NCI-H146 treated with DMSO at 0.1 percent for 48 hours (cell line): ENCODE measurements around the gene PAK3.
A peak's percentile ranks its signal among the peaks of the same experiment; 100 is the strongest.

Experiments
- DNase-seq: peaks from one replicate; lab custom pipeline; 2025; ENCODE audit not compliant: unreplicated experiment; lab: John Stamatoyannopoulos, UW

The PAK3 gene

GRCh38 chrX:111095974-111096895, at the start of gene PAK3:
TSS of gene PAK3 (plus strand) at chrX:111096191. CDS start at chrX:111123104, 26,913 bp downstream.
- DNase-seq, result peak; percentile 53

DNA sequence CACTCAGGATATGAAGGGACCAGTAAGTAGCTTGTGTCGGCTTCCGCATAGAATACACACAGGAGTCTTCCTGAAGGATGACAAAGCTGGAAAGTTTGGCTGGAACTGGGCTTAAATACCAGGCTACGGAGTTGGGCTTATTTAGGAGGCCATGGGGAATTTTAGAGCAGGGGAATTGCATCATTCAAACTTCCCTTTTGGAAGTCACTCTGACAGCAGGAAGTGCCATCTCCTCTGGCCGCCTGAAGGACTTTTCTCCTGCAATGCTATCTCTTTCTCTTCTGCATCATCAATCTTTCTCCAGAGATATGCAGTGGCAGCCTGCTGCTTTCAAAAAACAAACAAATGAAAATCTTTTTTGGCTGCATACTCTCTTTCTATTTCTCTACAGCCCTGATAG, 48.4 kb upstream of the PAK3 start:
- DNase-seq, result no peak

DNA sequence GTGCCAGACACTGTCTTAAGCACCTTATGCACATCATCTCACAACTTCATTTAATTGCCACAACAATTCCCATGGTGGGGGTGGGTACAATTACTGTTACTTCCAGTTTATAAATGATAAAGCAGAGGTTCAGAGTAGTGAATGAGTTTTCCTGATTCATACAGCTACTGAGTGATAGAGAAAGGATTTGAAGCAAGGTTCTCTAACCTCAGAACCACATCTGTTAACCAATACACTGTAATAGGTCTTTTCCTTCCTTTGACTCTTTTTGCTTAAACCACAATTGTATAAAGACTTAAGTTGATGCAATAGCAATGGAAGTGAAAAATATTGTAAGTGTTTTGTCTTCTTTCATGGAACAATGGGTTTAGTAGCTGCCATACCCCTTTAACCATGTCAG, 43.5 kb upstream of the PAK3 start:
- DNase-seq, result no peak

DNA sequence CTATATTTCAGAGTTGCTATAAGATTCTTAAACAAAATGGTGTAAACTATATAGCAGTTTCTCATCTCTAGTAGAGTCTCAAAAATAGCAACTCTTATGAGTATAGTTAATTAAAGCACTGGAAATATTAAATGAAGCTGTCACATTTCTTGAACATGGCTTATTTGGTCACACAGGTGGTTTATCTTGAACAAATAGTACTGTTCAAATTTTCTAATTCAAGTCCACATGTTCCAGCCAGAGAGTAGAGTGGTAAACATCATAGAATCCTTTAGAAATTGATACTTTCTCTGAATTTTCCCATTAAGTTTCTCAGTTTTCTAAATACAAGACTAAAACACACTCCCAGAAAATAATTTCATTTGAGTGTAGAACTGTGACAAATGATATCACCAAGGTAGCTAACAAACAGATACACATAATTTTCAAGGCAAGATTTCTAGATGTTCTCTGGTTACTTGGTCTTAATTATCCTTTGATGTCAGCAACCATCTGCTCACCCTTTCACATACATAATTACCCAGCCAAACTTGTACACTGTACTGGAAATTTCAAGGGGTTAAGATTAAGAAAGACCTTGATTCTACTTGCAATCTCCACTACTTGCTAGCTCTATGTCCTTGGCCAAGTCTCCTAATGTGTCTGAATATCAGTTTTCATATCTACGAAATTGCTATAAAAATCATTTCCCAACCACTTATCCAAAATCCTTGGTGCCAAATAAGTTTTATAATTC, 24.3 kb upstream of the PAK3 start:
- DNase-seq, result no peak

GRCh38 chrX:111083081-111083480, 12.9 kb upstream of the PAK3 start:
- DNase-seq, result no peak

- DNase-seq, result no peak
Observed at GRCh38 chrX:111086591-111087006, 9.4 kb upstream of the PAK3 start.

DNA sequence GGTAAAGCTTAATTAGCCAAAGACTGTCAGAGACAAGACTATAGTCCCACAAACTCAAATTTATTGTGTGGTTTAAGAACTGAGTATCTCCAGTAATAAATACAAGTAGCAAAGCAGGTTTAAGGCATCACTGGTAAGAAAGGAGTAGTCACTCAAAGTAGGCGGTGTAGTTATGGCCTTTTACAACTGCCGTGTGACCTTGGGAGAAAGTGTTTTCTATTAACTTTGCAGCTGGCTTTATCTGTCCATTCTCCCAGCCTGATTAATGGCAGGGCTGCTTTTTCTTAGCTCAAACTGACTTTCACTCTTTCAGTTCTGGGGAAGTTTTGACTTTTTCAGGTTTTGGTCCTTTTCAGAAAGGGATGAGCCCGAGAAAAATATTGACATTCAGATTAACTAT, 7.4 kb upstream of the PAK3 start:
- no peak for DNase-seq

DNA sequence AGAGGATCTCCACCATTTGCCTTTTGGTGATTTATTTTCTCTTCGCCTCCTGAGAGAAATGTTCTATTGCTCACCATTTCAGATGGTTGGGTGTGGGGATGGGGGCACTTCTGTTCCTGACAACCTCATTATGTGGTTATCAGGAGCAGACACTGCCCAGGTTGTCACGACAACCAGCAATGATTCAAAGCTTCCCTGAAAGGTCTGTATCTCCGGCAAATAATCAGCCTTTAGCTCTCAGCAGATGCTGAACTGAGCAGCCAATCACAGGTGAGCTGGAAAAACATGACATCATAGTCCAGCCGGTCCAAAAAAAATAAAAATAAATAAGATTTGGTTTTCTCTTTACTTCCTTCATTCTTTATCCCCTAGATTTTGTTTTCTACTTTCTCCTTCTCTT, 5.5 kb upstream of the PAK3 start:
- DNase-seq, result no peak

GRCh38 chrX:111098874-111099273, 2.9 kb downstream of the PAK3 start:
- DNase-seq, result no peak

- peak; percentile 5 for DNase-seq
Observed at GRCh38 chrX:111100191-111100590, 4.2 kb downstream of the PAK3 start.

- no peak for DNase-seq
Observed at GRCh38 chrX:111101580-111101979, 5.6 kb downstream of the PAK3 start.

- DNase-seq, result peak; percentile 50
Observed at GRCh38 chrX:111102636-111103035, 6.6 kb downstream of the PAK3 start.

DNA sequence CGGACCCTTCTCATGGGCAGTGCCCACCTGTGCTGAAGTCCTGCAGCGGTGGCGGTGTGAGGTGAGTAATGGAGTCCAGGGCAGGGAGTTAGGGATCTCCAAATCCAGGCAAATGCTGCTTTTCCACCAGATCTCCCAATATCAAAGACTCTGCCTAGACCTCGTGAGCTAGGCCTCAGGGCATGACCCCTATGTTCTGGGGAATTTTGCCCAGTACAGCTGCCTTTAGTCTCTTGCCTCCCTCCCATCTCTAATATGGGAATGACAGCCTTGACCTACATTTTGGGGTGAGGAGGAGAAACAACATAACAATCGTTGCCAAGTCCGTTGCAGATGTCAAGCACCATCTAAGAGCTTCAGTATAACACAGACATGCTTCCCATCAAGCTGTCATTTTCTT, 7.3 kb downstream of the PAK3 start:
- no peak for DNase-seq

GRCh38 chrX:111110098-111110775, 14.2 kb downstream of the PAK3 start:
- no peak for DNase-seq

DNA sequence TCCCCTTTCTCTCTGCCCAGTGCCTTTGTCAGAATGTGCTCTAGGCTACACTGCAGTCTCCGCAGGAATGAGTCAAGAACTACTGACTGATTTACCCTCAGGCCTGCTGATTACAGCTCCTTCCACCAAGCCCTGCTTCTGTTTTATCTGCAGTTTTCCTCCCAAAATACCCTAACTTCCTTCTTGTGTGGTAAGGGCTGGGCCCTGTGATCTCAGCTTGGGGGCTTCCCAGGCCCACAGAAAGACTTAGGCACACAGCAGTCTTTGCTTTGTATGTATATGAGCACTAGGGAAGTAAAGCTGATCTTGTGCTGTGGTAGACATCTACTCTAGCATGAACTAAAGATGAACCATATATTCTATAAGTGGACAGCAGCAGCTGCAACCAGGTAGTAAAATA, 18.8 kb downstream of the PAK3 start:
- no peak for DNase-seq

DNA sequence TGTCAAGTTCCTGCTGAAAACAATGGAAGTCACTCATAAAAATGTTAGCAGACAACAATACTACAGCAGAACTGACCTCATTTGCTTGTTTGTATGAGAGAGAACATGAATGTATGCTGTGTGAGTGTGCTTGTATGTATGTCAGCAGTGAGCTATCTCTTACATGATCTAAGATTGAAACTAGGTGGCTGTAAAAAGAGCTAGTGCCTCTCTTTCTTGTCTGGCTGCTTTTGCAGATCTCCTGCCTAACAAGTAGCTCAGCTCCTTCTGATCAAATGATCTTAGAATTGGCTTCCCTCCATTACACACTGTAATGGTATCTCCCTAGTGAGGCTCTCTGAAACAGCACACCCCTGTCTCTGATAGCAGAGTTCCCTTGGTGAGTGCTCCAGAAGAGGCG, 20.7 kb downstream of the PAK3 start:
- no peak for DNase-seq

DNA sequence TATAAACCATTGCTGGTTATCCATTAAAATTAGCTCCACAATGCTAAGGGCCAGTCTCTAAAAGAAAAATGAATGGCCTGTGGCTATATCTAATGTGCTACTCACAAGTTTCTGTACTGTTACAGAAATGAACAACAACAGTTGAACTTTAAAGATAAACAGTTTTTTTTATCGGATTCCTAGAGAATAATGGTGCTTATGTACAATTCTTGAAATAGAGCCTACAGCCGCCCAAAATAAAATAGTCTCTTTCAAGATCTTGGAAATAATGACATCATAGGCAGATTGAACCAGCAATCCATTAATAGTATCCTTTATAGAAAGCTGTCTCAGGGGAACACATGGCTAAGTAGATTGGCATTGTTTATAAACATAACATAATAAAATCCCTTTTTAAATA, 23.4 kb downstream of the PAK3 start:
- no peak for DNase-seq

DNA sequence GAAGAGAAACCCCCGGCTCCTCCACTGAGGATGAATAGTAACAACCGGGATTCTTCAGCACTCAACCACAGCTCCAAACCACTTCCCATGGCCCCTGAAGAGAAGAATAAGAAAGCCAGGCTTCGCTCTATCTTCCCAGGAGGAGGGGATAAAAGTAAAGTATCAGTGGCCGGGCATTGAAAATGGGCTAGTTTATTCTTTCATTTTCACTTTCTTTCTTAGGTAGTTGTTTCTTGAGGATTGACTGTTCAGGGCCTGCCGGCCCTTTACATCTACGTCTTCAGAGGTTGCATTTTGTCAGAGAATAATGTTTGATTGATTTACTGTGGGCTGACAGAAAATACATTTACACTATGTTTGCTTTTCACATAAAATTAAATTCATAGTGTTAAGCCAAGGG, 27.1 kb downstream of the PAK3 start:
- no peak for DNase-seq

DNA sequence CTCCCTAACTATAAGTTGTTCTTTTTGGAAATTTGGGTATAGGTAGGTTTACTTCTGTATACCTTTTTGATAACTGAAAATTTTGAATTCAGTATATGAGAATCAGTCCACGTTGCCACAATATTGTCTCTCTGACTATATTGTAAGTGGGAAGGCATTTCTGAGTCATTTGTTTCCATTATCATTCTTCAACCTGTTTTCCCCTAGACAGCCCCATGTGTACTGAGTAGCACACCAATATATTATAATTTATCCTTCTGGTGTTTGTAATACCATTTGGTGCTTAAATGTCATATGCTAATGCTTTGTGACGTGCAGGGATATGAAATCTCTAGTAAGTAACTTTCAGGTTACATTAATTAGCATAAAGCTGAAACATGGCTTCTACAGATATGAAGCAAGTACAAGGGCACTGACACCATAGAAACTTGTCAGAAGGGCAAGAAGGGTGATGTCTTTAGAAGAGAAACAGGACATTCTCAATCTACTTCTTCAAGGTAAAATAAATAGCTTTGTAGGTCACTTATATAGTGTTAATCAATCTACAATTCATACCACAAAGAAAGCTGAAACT, 27.7 kb downstream of the PAK3 start:
- DNase-seq, result no peak

DNA sequence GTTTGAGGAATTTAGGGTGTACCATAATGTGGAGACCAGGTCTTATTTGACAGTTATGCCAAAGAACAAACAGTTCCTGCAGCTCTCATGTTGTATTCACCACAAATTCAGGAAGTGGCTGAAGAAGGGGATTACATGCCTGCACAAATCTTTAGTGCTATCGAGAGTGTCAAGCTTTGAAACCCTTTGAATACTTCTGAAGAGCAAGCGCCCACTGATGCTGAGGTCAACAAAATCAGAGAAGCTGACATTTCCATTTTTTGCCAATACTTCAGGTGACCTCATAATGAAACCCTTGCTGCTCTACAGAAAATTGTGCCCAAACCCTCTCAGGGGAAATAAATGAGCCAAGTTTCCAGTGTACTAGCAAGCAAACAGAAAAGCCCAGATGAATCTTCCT, 28.4 kb downstream of the PAK3 start:
- no peak for DNase-seq

- DNase-seq, result no peak
Observed at GRCh38 chrX:111127038-111127437, 31.0 kb downstream of the PAK3 start.
